HS-27A (cell line): ENCODE data around the gene GYS2.
"Not testable (repeated sequence)": the region's sequence is repeated elsewhere in the genome, so short reads cannot be mapped to it uniquely, and the experiment has no call there.

Experiments used
- DNase-seq: peaks from one replicate; pipeline ENCODE4 v3.0.0-alpha.2; 2012; ENCODE audit warnings: low read depth, missing footprints

The GYS2 gene

DNA sequence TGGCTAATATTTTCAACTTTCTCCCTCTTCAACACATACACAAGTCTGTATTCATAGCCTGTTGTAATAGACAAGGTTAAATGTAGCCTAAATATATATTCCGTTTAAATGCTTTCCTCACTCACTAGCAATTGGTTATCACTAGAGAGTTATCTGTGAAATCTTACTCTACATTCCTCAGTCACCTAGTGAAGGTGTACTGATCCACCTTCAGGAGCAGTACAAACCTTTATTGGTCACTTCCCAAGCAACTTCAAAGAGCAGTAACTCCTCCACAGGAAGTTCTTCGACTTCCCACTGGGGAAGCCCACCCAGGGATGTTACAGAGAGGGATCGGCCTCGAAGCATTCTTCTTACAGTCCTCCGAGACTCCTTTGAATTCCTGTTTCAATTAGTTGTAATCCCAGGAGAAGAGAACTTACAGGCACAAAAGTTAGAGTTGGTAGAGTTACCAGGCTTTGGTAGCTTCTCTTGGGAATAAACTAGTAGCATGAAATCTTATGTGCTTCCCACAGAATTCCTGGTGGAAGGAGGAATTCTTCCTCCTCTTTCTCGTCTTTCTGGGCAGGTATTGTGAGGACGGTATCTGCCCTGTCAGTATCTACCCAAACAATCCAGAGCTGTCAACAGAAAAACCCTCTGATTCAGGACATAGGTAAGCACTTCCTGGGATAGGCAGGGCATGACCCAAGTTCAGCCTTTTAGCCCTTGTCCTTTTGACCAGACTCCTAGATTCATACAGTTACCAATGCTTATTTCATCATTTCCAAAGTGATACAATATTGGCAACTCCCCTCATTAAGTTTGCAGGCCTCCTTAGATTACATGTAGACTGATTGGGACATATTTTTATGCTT is at the start of gene GYS2:
Gene GYS2 (minus strand): TSS at position 603 of the 857 bp plus-strand sequence. CDS start 255 bp downstream, at position 348.
- no peak for DNase-seq

DNA sequence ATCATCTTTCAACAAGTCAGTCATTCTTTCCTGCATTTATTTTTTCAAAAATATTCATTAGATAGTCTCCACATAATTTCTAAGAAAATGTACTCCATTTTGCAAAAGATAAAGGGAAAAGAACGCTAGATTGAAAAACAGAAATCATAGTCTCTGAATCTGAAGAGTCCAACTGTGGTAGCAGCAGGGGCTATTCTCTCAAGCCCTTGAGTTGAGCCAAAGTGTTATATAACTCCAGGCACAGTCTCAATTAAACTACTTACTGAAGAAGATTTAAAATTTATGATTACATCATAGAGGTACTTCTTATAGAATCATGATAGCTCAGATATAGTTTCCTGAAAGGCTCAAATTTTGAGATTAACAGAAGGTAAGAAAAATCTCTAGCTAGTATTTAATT is 47.2 kb upstream of the GYS2 start:
- no peak for DNase-seq

DNA sequence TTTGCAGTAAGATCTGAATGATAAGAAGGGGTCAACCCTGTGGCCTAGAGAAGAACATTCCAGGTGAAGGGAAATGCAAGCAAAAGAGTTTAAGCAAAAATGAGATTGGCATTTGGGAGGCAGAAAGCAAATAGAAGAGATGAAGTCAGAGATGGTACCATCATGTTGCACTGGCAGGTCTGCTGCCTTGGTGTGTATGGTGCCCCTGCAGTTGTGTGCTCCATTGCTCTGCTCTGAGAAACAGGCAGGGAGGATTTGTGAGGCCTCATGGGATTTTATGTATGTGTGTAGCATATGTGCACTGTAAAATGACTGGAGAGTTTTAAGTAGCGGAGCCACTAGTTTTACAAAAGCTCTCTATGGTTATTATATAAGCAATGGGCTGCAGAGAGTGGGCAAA is 46.4 kb upstream of the GYS2 start:
- DNase-seq = no peak

DNA sequence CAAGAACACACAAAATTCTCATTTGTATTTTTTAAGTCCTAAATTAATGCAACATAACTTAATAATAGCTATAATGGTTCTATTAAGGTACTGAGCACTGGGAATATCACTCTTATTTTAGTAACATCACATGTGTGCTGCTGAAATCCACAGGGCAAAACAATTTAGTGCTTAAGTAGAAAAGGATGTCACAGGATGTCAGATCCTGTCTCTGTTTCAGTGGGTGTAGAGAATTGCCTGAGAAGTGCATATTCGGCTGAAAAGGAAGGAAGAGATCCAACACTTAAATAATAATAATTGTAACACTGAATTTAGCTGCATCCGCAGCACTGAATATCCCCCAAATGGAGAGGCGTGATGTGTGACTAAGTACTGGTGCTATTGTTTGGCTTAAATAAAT is 44.4 kb upstream of the GYS2 start:
- no peak for DNase-seq

DNA sequence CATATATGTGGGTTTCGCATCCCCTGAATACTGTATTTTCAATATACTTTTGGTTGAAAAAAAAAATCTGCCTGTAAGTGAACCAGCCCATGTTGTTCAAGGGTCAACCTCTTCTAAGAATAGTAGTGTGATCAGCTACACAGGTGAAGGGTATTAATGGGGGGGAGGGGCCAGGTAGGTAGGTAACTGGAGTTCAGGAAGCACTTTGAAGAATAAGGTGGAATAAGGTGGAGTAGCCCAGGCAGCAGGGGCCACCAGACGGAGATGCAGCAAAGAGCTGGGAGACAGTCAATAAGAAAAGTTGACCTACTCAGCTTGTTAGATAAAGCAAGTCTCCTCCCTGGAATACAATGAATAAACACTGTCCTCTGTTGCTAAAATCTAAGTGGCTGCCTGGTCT is 43.7 kb upstream of the GYS2 start:
- DNase-seq = no peak

DNA sequence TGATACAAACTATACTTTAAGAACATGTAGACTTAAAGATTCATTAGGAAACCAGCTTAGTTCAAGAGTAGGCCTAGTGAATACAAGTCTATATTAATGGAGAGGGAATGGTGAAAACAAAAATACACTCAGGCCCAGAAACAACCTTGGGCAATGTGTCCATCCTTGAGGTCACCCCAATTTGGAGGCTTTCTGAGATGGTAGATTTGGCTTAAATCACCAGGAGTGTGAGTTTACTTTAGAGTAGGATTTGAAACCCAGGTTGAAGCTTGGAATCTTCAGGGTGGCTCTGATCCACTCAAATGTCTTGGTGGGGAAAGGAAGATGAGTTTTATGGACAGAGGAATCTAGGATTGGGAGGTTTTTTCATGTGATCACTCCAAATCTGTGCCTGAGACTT is 42.5 kb upstream of the GYS2 start:
- no peak for DNase-seq

DNA sequence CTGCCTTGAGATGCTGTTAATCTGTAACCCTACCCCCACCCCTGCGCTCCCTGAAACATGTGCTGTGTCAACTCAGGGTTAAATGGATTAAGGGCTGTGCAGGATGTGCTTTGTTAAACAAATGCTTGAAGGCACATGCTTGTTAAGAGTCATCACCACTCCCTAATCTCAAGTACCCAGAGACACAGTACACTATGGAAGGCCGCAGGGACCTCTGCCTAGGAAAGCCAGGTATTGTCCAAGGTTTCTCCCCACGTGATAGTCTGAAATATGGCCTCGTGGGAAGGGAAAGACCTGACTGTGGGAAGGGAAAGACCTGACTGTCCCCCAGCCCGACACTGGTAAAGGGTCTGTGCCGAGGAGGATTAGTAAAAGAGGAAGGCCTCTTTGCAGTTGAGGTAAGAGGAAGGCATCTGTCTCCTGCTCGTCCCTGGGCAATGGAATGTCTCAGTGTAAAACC is 40.4 kb upstream of the GYS2 start:
- not testable (repeated sequence) for DNase-seq

DNA sequence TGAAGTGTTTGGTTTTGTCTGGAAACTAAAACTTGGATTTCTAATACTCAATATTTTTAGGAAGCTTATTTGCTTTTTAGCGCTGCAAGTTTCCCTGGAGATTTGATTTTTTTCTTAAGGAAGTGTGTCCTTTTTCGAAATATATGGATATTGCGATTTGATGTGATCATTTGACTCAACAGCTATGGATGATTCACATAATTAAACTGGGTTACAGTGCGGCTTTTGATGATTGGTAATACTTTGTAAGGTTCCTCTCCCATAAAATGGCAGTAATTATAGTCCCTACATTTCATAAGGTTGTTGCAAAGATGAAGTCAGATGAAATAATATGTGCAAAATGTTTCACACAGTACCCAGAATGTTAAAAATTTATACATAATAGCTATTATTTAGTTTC is 39.9 kb upstream of the GYS2 start:
- DNase-seq = no peak

DNA sequence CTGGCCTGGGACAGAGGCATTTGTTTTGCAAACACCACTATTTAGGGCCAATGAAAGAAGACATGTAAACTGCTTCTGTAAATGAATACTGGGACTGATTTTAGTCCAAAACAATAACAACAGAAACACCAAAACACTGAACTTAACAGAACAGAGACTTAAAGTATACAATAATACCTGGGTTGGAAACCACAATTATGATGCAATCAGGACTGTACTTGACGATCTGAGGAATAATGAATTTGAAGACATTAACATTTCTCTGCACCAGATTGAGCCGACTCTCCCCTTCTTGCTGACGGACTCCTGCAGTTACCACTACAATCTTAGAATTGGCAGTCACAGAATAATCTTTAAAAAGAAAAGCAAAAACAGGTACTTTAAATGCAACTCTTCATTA is 39.1 kb upstream of the GYS2 start:
- no peak for DNase-seq

DNA sequence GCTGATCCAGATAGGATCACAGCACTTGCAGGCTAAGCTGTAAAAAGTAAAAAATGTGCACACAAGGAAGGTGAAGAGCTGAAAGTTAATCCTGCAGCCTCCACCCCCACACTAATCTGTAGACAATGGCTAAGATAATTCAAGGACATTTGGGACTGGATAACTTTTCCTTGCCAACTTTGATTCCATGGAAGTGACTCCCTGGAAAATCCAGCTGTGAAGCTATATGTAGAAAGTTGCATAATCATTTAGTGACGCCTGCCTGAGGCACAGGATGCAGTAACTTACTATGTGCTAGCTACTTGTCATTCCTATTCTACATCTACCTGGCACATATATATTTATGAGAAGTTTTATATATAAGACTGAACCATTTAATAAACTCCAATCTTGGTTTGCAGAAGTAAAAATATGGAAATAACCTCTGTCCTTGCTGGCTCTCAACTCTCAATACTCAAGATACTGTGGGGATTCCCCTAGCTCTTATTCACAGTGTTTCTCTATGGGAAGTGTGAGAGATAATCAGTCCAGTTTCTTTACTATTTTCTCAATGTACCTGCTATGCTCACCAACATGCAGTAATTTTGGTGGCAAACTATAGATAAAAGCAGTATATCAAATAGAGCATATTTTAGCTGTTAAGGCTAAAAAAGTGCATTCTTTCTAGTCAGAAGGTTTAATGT is 38.2 kb upstream of the GYS2 start:
- DNase-seq = no peak

DNA sequence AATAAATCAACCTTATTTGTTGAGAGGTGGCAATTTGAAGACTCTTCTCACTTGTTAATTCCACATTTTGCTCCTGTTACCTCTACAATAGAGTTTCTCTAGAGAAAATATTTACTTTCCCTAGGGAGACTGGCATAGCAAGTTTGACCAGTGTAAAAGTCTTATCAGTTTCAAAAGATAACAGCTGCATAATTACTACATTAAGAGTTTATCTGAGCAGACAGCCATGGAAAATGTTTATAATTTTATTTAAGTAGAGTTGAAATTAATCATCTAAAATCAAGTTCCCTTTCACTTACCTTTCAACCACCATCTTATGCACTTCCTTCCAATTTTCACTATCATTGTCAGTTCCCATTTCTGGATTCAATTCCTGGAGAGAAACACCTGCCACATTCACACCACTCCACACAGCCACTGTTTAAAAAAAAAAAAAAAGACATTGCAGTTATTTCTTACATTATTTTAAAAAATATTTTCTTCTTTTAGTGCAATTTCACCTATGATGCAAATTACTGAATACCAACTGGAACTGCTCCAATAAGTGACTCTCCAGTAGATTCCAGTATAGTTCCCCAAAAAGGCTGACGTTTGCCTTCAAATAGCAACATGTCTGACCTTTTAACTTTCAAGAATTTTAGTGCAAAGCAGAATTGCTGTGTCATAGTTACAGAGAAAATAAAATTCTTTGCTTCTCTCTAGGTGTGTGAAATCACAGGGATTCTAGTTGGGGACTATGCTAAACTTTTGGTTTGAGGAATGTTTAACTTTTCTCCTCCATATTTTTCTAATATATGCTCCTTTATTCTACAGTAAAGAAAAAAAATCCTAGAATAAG is 33.6 kb upstream of the GYS2 start:
- no peak for DNase-seq

DNA sequence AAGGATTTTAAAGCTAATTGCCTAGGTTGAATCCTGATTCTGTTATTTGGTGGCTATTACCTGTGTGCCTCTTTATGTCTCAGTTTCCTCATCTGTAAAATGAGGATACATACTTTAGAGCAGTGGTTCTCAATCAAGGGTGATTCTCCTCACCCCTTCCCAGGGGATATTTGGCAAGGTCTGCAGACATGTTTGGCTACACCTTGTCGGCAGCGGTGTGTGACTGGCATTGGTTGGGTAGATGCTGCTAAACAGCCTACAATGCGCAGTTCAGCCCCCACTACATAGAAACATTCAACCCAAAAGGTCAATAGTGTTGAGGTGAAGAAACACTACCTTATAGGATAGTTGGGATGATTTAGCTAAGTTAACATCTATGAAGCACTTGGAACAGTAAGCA is 29.6 kb upstream of the GYS2 start:
- no peak for DNase-seq

DNA sequence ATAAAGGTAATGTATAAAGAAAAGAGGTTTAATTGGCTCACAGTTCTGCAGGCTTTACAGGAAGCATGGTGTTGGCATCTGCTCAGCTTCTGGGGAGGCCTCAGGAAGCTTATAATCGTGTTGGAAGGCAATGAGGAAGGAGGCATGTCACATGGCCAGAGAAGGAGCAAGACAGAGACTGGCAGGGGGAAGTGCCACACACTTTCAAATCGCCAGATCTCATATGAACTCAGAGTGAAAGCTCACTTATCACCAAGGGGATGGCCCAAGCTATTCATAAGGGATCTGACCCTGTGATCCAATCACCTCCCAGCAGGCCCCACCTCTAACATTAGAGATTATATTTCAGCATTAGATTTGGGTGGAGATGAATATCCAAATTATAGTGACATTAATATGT is 26.7 kb upstream of the GYS2 start:
- DNase-seq = no peak

DNA sequence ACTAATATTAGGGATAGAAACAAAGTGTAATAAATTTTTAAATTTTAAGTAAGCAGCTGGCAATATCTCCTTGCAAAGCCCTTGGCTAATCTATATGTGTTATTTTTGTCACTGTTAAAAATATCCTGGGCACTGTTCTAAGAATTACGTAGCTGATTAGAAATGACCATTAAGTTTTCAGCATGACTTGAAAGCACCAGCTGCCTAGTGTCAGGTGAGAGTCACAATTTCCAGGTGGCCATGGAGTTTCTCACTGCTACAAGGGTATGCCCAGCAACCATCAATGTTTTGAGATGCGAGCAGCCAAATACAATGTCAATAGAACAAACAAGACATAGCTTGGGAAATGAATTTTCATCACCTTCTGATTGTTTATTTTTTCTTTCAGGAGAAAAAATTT is 23.3 kb upstream of the GYS2 start:
- no peak for DNase-seq

DNA sequence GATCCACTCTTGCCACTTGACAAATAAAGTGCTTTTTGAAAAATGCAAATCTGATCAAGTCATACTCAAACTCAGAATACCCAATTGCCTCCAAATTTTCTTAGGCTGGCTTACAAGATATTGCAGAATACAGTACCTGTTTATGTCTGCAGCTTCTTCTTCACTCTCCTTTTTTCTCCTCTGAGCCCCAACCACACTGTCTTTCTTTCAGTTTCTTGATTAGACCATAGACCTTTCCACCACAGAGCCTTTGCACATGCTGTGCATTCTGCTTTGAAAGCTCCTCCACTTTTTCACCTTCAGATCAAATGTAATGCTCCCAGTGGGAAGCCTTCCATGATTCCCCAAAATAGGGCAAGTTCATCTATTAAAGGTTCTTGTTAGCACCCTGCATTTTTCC is 13.9 kb upstream of the GYS2 start:
- no peak for DNase-seq

DNA sequence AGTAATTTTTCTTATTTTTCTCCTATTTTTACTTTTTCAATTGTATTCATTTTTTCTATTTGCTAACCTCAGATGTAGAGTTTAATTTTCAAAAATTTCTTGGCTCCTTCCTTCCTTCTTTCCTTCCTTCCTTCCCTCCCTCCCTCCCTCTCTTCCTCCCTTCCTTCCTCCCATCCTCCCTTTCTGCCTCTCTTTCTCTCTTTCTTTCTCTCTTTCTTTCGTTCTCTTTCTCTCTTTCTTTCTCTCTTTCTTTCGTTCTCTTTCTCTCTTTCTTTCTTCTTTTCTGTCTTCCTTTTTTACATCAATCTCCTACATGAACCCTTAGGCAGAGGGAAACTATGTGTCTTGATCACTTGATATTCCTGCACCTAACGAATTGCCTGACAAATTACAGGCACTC is 12.4 kb upstream of the GYS2 start:
- DNase-seq = no peak

DNA sequence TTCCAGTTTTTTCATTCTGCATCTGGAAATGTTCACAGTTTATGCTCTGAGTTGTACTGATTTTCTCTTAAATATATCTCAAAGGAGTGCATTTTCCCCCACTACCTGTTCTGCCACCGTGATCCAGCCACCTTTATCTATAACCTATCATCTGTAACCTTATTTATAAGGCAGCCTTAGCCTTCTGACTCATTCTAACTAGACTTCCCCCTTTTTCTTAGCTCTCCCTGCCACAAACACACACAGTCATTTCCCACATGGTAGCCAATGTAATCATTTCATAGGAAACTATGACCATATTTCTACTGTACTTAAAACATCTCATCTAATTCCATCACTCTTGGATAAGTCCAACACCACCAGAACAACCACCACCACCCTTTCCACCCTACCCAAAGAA is 10.8 kb upstream of the GYS2 start:
- DNase-seq = no peak

DNA sequence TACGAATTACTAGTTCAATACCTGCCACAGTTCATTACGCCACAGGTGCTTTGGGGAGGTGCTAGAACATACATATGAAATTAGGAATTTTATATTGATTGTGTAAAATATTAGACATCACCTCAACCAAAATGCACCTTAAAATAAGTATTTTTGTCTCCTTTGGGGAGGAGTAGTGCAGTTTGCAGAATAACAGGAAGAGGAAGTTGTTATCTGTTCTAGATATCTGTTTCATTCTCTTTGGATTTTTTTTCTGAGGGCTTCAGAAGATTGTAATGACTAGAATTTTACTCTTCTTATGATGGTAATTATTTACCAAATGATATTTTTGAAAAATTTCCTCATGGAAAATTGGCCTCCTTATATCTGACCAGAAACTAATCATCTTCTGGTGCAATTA is 9.9 kb upstream of the GYS2 start:
- DNase-seq = no peak

DNA sequence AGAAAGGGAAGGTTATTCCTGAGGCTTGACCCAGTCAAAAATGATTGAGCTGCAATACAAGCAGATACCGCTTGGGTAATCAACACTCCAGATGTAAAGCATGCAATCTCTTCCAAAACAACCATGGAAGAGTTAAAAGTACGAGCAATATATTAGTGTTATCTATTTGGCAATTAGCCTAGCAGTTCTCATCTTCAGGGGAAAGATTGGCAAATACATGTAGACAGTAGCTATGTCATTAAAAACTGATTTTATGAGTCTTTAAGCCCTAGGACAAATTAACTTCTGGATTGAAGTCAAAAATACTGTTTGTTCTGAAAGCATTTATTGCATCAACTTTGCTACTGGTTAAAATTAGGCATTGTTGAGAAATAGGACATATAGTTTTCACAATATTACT is 9.3 kb upstream of the GYS2 start:
- DNase-seq = no peak

DNA sequence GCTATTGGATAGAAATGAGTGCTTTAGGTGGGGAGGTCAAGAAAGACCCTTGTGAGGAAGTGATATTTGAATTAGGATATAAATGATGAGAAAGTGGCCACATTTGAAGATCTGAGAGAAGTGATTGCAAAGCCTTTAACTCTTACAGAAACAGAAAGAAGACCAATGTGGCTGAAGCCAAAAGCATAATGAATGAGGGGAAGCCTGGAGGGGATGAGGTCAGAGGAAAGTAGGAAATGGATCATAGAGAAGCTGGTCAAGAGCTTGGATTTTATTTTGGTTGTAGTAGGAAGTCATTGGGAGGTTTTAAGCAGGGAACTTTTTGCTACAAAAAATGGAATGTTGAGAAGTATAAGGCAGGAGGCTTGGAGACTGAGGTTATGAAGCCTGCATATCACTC is 3.5 kb upstream of the GYS2 start:
- no peak for DNase-seq

DNA sequence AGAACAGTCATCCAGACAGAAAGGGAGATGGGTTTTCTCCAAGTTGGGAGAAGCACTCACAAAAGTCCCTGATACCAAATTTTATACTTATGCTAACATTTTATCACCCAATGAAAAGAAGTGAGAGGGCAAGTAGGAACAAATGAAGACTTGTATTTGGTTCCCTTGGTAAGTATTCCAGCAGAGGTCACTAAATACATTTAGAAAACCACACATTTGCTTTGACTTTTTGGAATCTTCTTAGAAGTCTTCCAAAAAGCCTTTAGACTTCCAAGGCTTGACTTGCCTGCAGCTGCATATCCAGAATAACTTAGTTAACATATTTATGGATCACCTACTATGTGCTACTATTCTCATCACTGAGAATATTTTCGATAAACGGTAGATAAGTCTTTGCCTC is 3.1 kb upstream of the GYS2 start:
- DNase-seq = no peak

DNA sequence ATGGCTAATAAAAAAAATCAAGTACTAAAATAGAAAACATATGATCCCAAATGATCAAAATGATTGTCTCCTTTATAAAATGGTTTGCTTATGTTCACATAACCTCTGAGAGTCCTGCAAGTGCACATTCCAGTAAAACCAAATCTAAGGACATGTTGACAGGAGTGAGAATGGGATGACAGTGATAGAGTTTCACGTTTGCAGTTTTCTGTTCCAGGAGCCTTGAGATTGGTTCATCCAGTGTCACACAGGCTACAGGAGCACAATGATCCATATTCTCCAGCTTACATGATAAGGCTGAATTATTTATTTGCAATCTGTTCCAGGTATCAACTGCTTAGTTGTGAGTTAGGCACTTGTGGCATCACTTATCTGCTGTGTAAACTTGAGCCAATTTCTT is 1.5 kb upstream of the GYS2 start:
- DNase-seq = no peak

DNA sequence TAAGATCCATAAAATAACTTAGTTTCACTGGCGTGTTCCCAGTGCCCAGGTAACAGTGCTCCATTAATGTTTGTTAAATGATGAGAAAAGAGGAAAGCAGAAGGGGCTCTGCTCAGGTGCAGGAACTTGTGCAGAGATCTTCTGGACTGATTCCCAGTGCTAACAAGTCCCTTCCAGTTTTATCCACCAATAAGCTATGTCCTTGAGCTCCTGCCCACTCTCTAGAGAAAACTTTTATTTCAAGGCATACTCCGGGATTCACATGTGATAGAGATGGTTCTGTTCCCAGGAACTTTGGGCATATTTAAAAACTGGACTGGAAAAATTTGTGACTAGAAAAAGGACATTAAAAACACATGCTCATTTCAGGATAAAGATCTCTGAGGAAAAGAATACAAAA is 1.9 kb downstream of the GYS2 start:
- no peak for DNase-seq
